ENCODE data around the gene MGAM2. TPM values are rescaled to one million over a fixed set of nuclear protein-coding genes. Genes with fewer than 3 reads are reported as not detected.

MGAM2 gene
- total and polyA plus RNA-seq, 2 donors (not counting 1 experiment from before 2014, with no cell fraction given), result not detected

GRCh38 chr7:142181211-142181610 is 69.7 kb downstream of the MGAM2 start:
- Histone ChIP-seq H3K4me2 (ENCODE audit: extremely low read depth, insufficient read depth, low read length) (no peak overlapping the region), H2AFZ (ENCODE audit: low read length) (no peak overlapping the region), H3K9ac (ENCODE audit: insufficient read depth, low read length) (no peak overlapping the region), H3K27me3 (ENCODE audit: control insufficient read depth, insufficient read depth, low read length) (no peaks in the 10 kb centered on the region), H3K79me2 (ENCODE audit: control insufficient read depth, insufficient read depth, low read length) (no peaks in the 10 kb centered on the region), H3K4me1 (ENCODE audit: control insufficient read depth, extremely low read depth, insufficient read depth, low read length) (no peaks in the 10 kb centered on the region), H4K20me1 (ENCODE audit: control insufficient read depth, extremely low read depth, insufficient read depth, low read length) (no peaks in the 10 kb centered on the region), H3K36me3 (ENCODE audit: control insufficient read depth, insufficient read depth, low read length) (no peaks in the 10 kb centered on the region), H3K4me3 (replicated peaks in 1 of 4; ENCODE audit: control extremely low read depth in 1 of 4, insufficient read depth in 1 of 4, low read depth in 3 of 4, low read length in 4 of 4) (no peak overlapping the region), H3K27ac (ENCODE audit: insufficient read depth, low read length) (no peak overlapping the region), H3K9me3 (ENCODE audit: control insufficient read depth, insufficient read depth, low read depth, low read length) (no peaks in the 10 kb centered on the region)
- TF ChIP-seq, protein P1, sequence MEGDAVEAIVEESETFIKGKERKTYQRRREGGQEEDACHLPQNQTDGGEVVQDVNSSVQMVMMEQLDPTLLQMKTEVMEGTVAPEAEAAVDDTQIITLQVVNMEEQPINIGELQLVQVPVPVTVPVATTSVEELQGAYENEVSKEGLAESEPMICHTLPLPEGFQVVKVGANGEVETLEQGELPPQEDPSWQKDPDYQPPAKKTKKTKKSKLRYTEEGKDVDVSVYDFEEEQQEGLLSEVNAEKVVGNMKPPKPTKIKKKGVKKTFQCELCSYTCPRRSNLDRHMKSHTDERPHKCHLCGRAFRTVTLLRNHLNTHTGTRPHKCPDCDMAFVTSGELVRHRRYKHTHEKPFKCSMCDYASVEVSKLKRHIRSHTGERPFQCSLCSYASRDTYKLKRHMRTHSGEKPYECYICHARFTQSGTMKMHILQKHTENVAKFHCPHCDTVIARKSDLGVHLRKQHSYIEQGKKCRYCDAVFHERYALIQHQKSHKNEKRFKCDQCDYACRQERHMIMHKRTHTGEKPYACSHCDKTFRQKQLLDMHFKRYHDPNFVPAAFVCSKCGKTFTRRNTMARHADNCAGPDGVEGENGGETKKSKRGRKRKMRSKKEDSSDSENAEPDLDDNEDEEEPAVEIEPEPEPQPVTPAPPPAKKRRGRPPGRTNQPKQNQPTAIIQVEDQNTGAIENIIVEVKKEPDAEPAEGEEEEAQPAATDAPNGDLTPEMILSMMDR (conservative IDR thresholded peaks at IDR 0.05 in 1 of 2, IDR thresholded peaks at IDR 0.05 in 1 of 2; ENCODE audit: low read depth in 1 of 2, low read length in 2 of 2), result no peak
- no peak for TF ChIP-seq EZH2 (IDR thresholded peaks at IDR 0.05; ENCODE audit: low read length, missing control alignments)
- DNase-seq (ENCODE audit: low read depth in 2 of 2), result no peak

GRCh38 chr7:142181966-142182365 is 70.4 kb downstream of the MGAM2 start:
- Histone ChIP-seq H3K4me1 (ENCODE audit: control insufficient read depth, extremely low read depth, insufficient read depth, low read length) (no peaks in the 10 kb centered on the region), H3K79me2 (ENCODE audit: control insufficient read depth, insufficient read depth, low read length) (no peaks in the 10 kb centered on the region), H4K20me1 (ENCODE audit: control insufficient read depth, extremely low read depth, insufficient read depth, low read length) (no peaks in the 10 kb centered on the region), H3K4me3 (replicated peaks in 1 of 4; ENCODE audit: control extremely low read depth in 1 of 4, insufficient read depth in 1 of 4, low read depth in 3 of 4, low read length in 4 of 4) (no peak overlapping the region), H3K27me3 (ENCODE audit: control insufficient read depth, insufficient read depth, low read length) (no peaks in the 10 kb centered on the region), H3K9me3 (ENCODE audit: control insufficient read depth, insufficient read depth, low read depth, low read length) (no peaks in the 10 kb centered on the region), H3K27ac (ENCODE audit: insufficient read depth, low read length) (no peak overlapping the region), H3K4me2 (ENCODE audit: extremely low read depth, insufficient read depth, low read length) (no peak overlapping the region), H2AFZ (ENCODE audit: low read length) (no peak overlapping the region), H3K9ac (ENCODE audit: insufficient read depth, low read length) (no peak overlapping the region), H3K36me3 (ENCODE audit: control insufficient read depth, insufficient read depth, low read length) (no peaks in the 10 kb centered on the region)
- TF ChIP-seq EZH2 (IDR thresholded peaks at IDR 0.05; ENCODE audit: low read length, missing control alignments), result no peak
- TF ChIP-seq, protein P1 (conservative IDR thresholded peaks at IDR 0.05 in 1 of 2, IDR thresholded peaks at IDR 0.05 in 1 of 2; ENCODE audit: low read depth in 1 of 2, low read length in 2 of 2), result no peak
- no peak for DNase-seq (ENCODE audit: low read depth in 2 of 2)

DNA sequence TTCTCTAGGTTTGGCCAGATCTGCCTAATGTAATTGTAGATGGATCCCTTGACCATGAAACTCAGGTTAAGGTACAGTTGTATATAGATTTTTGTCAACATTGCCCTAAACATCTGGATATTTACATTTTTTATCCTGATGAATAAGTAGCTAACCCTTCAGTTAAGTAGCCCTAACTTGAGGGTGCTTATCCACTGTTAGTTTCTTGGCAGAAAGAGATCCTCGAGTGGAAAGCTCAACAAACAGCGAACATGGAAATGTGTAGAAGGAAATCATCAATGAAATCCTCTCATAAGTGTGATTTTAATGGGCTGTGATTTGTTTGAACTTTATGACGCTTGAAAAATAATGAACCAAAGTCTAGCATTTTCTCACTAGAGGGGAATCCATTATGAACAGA is 73.6 kb downstream of the MGAM2 start:
- no peak for TF ChIP-seq EZH2 (IDR thresholded peaks at IDR 0.05; ENCODE audit: low read length, missing control alignments)
- TF ChIP-seq, protein P1 (conservative IDR thresholded peaks at IDR 0.05 in 1 of 2, IDR thresholded peaks at IDR 0.05 in 1 of 2; ENCODE audit: low read depth in 1 of 2, low read length in 2 of 2), result no peak

More for the DNA sequence above, 73.6 kb downstream of the MGAM2 start:
- Histone ChIP-seq H4K20me1 (ENCODE audit: control insufficient read depth, extremely low read depth, insufficient read depth, low read length) (no peaks in the 10 kb centered on the region), H3K9me3 (ENCODE audit: control insufficient read depth, insufficient read depth, low read depth, low read length) (no peaks in the 10 kb centered on the region), H3K4me2 (ENCODE audit: extremely low read depth, insufficient read depth, low read length) (no peak overlapping the region), H3K27me3 (ENCODE audit: control insufficient read depth, insufficient read depth, low read length) (no peaks in the 10 kb centered on the region), H3K36me3 (ENCODE audit: control insufficient read depth, insufficient read depth, low read length) (no peaks in the 10 kb centered on the region), H3K79me2 (ENCODE audit: control insufficient read depth, insufficient read depth, low read length) (no peaks in the 10 kb centered on the region), H3K4me3 (replicated peaks in 1 of 4; ENCODE audit: control extremely low read depth in 1 of 4, insufficient read depth in 1 of 4, low read depth in 3 of 4, low read length in 4 of 4) (no peak overlapping the region), H3K9ac (ENCODE audit: insufficient read depth, low read length) (no peak overlapping the region), H3K27ac (ENCODE audit: insufficient read depth, low read length) (no peak overlapping the region), H3K4me1 (ENCODE audit: control insufficient read depth, extremely low read depth, insufficient read depth, low read length) (no peaks in the 10 kb centered on the region), H2AFZ (ENCODE audit: low read length) (no peak overlapping the region)
- DNase-seq (ENCODE audit: low read depth in 2 of 2), result no peak
